DND-41 (cell line): ENCODE measurements around the gene SERTAD2.

ENCODE experiments used
- ATAC-seq: fragments of 200-7000 bp; cut with Tn5 transposase; 3 replicates; pipeline ENCODE4 v1.9.1; 2021; ENCODE audit warnings: low read depth; ENCODE audit not compliant: insufficient read depth
- DNase-seq: peaks from one replicate; pipeline ENCODE4 v3.0.0-alpha.2; 2020
- H2AFZ ChIP-seq: 2 replicates; pipeline ENCODE4 v1.6.0; 2012; ENCODE audit warnings: low read depth, low read length
- H3K27ac ChIP-seq: 2 replicates; pipeline ENCODE4 v1.5.1; 2012; ENCODE audit warnings: low read length, inconsistent platforms
- H3K27me3 ChIP-seq: fragments of 200-600 bp; sonication (generic); 2 replicates; pipeline ENCODE4 v1.6.0; 2012; ENCODE audit warnings: low read length, mild to moderate bottlenecking, inconsistent platforms; ENCODE audit not compliant: insufficient read depth, poor library complexity
- H3K36me3 ChIP-seq: 2 replicates; pipeline ENCODE4 v1.5.1; 2012; ENCODE audit warnings: low read length, inconsistent platforms; ENCODE audit not compliant: insufficient read depth
- H3K4me1 ChIP-seq: 2 replicates; pipeline ENCODE4 v1.5.1; 2012; ENCODE audit warnings: mild to moderate bottlenecking, low read length; ENCODE audit not compliant: insufficient read depth
- H3K4me2 ChIP-seq: 2 replicates; pipeline ENCODE4 v1.6.0; 2012; ENCODE audit warnings: mild to moderate bottlenecking, moderate library complexity, low read length, inconsistent platforms; ENCODE audit not compliant: insufficient read depth
- H3K4me3 ChIP-seq, 2 experiments: fragments of 200-600 bp in 1 of 2; shearing (Covaris generic) in 1 of 2; 2 replicates each; pipeline ENCODE4 v1.5.1; 2012 to 2016; ENCODE audit warnings: inconsistent platforms in 2 of 2, low read length in 2 of 2, mild to moderate bottlenecking in 2 of 2, low read depth in 1 of 2, moderate library complexity in 1 of 2
- H3K79me2 ChIP-seq: 2 replicates; pipeline ENCODE4 v1.6.0; 2012; ENCODE audit warnings: low read length, inconsistent platforms; ENCODE audit not compliant: insufficient read depth
- H3K9ac ChIP-seq: 2 replicates; pipeline ENCODE4 v1.6.0; 2012; ENCODE audit warnings: low read depth, mild to moderate bottlenecking, inconsistent platforms, low read length, moderate library complexity
- H3K9me3 ChIP-seq: 2 replicates; pipeline ENCODE4 v1.5.1; 2012; ENCODE audit warnings: low read length, moderate library complexity, mild to moderate bottlenecking, inconsistent platforms; ENCODE audit not compliant: insufficient read depth, severe bottlenecking
- H4K20me1 ChIP-seq: 2 replicates; pipeline ENCODE4 v1.6.0; 2012; ENCODE audit warnings: low read length; ENCODE audit not compliant: insufficient read depth
- EZH2 ChIP-seq: IDR thresholded peaks from 3 replicates; pipeline ENCODE4 v1.6.1; 2012; ENCODE audit warnings: borderline replicate concordance, low read depth, mild to moderate bottlenecking, moderate library complexity, low read length, inconsistent platforms; ENCODE audit not compliant: severe bottlenecking
- TF ChIP-seq, protein P1 (sequence below): IDR thresholded peaks from 2 replicates; pipeline ENCODE4 v1.5.1; 2012; ENCODE audit warnings: borderline replicate concordance, low read length, moderate library complexity, mild to moderate bottlenecking; ENCODE audit not compliant: poor library complexity, severe bottlenecking; ENCODE audit errors: extremely low read depth

Gene SERTAD2

DNA sequence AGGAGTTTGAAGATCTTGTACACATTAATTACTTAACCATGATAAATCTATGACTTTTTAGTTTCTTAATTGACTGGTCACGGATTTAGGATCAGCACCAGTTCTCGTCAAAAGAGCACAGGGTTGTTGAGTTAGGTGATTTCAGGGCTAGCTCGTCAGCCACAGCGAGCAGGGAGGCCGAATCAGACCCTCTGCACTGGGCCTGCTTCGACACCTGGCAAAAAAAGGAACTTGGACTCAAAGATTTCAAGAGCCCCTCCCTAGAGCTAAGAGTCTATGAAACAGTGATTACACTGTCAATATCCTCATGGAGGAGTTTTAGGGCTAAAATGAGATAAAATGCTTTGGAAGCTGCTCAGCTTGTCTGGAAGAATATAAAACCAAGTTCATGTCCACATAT is 4.6 kb upstream of the SERTAD2 start:
- no peak overlapping the region for H3K4me3 ChIP-seq
- H3K79me2 ChIP-seq = no peaks in the 10 kb centered on the region
- no peak for ATAC-seq
- peaks cover 27% of the 10 kb centered on the region for H3K4me1 ChIP-seq
- H3K4me2 ChIP-seq = no peak overlapping the region
- H3K27ac ChIP-seq = no peak overlapping the region
- no peaks in the 10 kb centered on the region for H4K20me1 ChIP-seq
- no peaks in the 10 kb centered on the region for H3K9me3 ChIP-seq
- H2AFZ ChIP-seq = no peak overlapping the region
- peaks cover 7% of the 10 kb centered on the region for H3K27me3 ChIP-seq
- DNase-seq = no peak
- H3K9ac ChIP-seq = no peak overlapping the region
- H3K36me3 ChIP-seq = no peaks in the 10 kb centered on the region
- TF ChIP-seq EZH2 = no peak
- TF ChIP-seq, protein P1, sequence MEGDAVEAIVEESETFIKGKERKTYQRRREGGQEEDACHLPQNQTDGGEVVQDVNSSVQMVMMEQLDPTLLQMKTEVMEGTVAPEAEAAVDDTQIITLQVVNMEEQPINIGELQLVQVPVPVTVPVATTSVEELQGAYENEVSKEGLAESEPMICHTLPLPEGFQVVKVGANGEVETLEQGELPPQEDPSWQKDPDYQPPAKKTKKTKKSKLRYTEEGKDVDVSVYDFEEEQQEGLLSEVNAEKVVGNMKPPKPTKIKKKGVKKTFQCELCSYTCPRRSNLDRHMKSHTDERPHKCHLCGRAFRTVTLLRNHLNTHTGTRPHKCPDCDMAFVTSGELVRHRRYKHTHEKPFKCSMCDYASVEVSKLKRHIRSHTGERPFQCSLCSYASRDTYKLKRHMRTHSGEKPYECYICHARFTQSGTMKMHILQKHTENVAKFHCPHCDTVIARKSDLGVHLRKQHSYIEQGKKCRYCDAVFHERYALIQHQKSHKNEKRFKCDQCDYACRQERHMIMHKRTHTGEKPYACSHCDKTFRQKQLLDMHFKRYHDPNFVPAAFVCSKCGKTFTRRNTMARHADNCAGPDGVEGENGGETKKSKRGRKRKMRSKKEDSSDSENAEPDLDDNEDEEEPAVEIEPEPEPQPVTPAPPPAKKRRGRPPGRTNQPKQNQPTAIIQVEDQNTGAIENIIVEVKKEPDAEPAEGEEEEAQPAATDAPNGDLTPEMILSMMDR = no peak

DNA sequence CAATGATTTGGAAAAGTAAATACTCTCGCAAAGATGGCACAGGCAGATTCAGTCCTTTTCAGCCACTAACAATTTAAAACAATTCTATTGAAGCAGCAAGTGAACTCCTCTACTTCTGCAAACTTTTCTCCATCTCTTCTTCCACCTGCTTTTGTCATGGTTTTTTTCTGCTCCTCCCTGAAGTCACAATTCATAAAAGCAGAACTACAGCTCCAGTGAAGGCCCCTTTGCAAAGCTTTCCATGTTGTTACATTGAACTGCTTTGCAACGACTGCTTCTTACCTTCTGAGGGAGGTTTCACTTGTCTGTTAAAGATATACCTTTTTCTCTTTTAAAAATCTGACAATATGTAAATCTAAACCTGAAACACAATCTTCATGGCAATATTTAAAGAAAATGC is 3.7 kb upstream of the SERTAD2 start:
- DNase-seq (no peak), ATAC-seq (no peak)
- Histone ChIP-seq H3K4me3 (no peak overlapping the region), H2AFZ (no peak overlapping the region), H3K36me3 (no peaks in the 10 kb centered on the region), H4K20me1 (peaks cover 4% of the 10 kb centered on the region; the same call in 1 of the 2 replicates), H3K27ac (no peak overlapping the region), H3K9ac (no peak overlapping the region), H3K4me1 (peaks cover 33% of the 10 kb centered on the region), H3K9me3 (no peaks in the 10 kb centered on the region), H3K27me3 (peaks cover 7% of the 10 kb centered on the region), H3K79me2 (peaks cover 6% of the 10 kb centered on the region), H3K4me2 (no peak overlapping the region)
- no peak for TF ChIP-seq EZH2
- TF ChIP-seq, protein P1 = no peak

DNA sequence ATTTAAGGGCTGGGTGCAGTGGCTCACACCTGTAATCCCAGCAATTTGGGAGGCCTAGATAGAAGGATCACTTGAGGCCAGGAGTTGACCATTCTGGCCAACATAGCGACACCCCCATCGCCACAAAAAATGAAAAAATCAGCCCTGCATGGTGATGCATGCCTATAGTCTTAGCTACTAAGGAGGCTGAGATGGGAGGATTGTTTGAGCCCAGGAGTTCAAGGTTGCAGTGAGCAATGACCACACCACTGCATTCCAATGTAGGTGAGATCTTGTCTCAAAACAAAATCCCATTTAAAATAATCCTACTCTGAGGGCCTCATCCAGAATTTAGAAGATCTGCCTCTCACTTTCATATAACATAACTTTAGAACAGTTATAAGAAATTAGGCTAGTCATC is 2.7 kb upstream of the SERTAD2 start:
- Histone ChIP-seq H3K4me3 (no peak overlapping the region), H3K79me2 (peaks cover 17% of the 10 kb centered on the region), H3K4me2 (no peak overlapping the region), H3K27me3 (peaks cover 7% of the 10 kb centered on the region), H3K4me1 (peaks cover 44% of the 10 kb centered on the region), H3K36me3 (no peaks in the 10 kb centered on the region), H3K9me3 (no peaks in the 10 kb centered on the region), H2AFZ (no peak overlapping the region), H4K20me1 (peaks cover 12% of the 10 kb centered on the region; the same call in 1 of the 2 replicates), H3K9ac (no peak overlapping the region), H3K27ac (no peak overlapping the region; the same call in 1 of the 2 replicates)
- DNase-seq (no peak), ATAC-seq (no peak)
- TF ChIP-seq, protein P1 = no peak
- TF ChIP-seq EZH2 = no peak

DNA sequence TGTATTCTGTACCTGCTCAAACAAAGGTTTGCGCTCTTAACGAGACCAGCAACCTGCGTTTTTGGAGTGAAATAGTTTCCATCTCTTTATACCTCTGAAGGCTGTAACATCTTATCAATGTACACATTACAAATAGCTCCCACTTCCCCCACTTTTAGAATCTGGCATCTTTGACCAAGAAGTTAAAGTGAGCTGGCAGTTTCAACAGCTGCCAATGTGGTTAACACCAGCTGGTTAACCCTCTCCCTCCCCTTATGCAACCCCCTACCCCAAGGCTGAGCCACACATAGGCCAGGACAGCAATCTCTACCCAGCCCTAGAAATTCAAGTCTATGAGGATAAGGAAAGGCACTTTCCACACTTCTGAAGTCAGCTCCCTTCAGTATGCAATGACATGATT is 2.2 kb upstream of the SERTAD2 start:
- H3K4me1 ChIP-seq = peaks cover 46% of the 10 kb centered on the region
- peak overlapping the region; percentile 60 for H3K27ac ChIP-seq
- peaks cover 15% of the 10 kb centered on the region; the same call in 1 of the 2 replicates for H4K20me1 ChIP-seq
- peak; percentile 73 for DNase-seq
- H3K9me3 ChIP-seq = no peaks in the 10 kb centered on the region
- no peak overlapping the region for H3K4me3 ChIP-seq
- H3K79me2 ChIP-seq = peaks cover 22% of the 10 kb centered on the region
- peak overlapping the region; percentile 12; the same call in 1 of the 2 replicates for H3K4me2 ChIP-seq
- peaks cover 7% of the 10 kb centered on the region for H3K27me3 ChIP-seq
- H3K36me3 ChIP-seq = no peaks in the 10 kb centered on the region
- no peak overlapping the region for H2AFZ ChIP-seq
- TF ChIP-seq, protein P1 = no peak
- no peak for TF ChIP-seq EZH2
- peak; percentile 57 for ATAC-seq
- H3K9ac ChIP-seq = no peak overlapping the region
